Skin epidermis (tissue), 12 donors: ENCODE measurements around the gene MCUB.

Experiments
- H3K27ac ChIP-seq, 21 experiments: fragments of 200-600 bp; sonication (generic) in 11 of 21; one replicate each; pipeline ENCODE4 v1.5.0; 2020; ENCODE audit warnings: mild to moderate bottlenecking in 3 of 21, inconsistent platforms in 2 of 21, moderate library complexity in 2 of 21
- H3K4me3 ChIP-seq, 7 experiments: fragments of 200-600 bp; sonication (generic) in 2 of 7; one replicate each; pipeline ENCODE4 v1.5.0; 2020; ENCODE audit warnings: inconsistent platforms in 2 of 7, mild to moderate bottlenecking in 2 of 7, moderate library complexity in 1 of 7

Gene MCUB

DNA sequence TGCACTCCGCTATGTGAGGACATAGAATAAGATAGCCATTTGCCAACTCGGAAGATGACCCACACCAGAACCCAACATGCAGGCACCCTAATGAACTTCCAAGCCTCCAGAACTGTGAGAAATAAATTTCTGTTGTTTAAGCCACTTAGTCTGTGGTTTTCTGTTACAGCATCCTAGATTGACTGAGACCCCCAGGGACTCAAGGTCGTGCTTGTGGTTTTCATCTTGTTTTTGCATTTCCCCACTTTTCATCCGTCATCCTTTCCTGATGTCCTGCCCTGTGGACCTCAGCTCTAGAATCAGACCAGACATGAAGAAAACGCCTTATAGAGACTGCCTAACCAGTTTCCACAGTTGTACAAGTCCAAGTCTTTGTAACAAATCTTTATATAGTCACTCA lies 54.4 kb downstream of the MCUB start:
- H3K27ac ChIP-seq, result no peak overlapping the region
- H3K4me3 ChIP-seq, result no peak overlapping the region

DNA sequence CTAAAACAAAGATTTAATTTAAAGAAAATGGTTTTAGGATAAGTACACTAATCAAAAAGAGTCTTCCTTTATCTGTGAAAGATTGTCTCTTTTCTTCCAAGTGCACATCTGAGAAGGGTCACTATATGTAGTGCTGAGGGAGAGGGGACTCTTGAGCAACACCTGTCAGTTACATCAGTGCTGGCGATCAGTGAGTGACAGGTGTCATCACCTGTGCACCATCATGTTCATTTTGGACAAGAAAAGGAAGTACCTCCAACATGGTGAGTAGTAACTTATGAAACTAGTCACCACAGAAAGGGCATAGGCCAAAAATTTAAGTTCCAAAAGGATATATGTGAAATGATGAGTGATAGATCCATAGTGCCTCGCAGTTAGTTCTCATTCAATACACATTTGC lies 55.7 kb downstream of the MCUB start:
- H3K4me3 ChIP-seq, result no peak overlapping the region
- no peak overlapping the region for H3K27ac ChIP-seq

DNA sequence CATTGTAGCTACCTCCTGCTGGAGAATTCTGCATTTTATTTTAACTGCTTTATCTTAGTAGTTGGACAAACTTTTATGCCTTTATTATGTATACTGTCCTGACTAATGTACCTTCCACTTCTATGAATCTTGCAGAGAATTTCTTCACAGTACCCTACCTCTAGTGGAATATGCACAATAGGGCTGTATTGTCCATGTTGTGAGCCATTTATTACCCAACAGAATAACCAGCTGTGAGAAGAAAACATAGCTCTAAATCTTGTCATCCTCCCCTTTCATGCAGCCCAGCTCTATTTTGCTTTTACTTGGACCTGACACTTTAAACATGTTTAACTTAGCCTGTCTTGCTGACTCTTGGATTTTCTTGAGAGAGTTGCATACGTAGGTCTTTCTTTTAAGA lies 56.2 kb downstream of the MCUB start:
- Histone ChIP-seq H3K4me3 (no peak overlapping the region), H3K27ac (no peak overlapping the region)

DNA sequence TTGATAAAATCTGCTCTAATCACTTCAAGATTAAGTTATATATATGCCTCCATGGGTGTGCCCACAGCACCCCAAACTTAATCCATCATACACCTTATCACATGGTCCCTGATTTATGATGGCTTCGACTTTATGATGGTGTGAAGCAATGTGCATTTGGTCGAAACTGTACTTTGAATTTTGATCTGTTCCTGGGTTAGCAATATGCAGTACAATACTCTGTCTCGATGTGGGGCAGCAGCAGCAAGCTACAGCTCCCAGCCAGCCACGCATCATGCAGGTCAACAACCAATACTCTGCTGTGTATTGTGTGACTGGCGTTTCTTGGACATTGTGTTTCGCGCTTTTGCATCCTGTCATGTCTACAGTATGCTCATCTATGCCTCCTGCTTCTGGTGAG lies 62.6 kb downstream of the MCUB start:
- Histone ChIP-seq H3K4me3 (no peak overlapping the region), H3K27ac (no peak overlapping the region)

DNA sequence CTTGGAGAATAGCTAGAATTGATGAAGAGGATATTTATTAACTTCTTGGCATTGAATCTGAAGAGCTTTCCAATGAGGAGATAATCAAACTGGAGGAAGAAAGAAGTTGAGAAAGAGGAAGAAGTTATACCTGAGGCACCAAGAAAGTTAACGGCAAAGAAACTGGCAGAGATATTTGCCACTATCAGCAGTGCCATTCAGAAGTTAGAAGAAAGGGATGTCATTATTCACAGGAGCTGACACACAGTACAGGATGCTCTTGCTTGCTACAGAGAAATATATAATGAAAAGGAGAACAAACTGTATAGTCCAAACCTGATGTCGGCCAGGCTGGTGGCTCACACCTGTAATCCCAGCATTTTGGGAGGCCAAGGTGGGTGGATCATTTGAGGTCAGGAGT lies 64.5 kb downstream of the MCUB start:
- no peak overlapping the region for H3K27ac ChIP-seq
- H3K4me3 ChIP-seq, result no peak overlapping the region

DNA sequence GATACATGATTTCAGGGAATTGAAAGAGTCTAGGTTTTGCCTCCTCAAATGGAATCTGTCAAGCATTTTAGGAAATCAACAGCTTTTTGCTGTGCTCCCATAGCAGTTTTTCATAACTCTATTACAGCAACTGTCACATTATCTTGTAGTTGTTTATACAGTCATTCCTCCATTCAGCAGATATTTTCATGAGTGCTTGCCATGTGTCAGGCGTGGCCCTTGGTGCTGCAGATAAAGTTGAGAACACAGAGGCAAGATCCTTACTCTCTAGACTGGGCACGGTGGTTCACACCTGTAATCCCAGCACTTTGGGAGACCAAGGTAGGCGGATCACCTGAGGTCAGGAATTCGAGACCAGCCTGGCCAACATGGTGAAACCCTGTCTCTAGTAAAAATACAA lies 67.3 kb downstream of the MCUB start:
- Histone ChIP-seq H3K27ac (no peak overlapping the region), H3K4me3 (no peak overlapping the region)

DNA sequence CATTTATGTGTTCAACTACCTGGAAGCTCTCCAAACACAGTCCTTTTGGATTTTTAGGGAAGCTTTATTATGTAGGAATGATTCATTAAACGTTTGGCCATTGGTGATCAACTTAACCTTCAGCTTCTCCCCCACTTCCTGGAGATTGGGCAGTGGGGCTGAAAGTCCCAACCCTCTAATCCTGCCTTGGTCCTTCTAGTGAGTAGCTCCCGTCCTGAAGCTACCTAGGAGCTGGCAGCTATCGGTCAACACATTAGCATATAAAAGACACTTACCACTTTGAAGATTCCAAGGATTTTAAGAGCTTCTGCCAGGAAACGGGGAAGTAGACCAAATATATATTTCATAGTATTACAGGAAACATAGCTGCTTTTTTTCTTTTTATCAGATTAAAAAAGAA lies 69.7 kb downstream of the MCUB start:
- H3K4me3 ChIP-seq, result no peak overlapping the region
- no peak overlapping the region for H3K27ac ChIP-seq

DNA sequence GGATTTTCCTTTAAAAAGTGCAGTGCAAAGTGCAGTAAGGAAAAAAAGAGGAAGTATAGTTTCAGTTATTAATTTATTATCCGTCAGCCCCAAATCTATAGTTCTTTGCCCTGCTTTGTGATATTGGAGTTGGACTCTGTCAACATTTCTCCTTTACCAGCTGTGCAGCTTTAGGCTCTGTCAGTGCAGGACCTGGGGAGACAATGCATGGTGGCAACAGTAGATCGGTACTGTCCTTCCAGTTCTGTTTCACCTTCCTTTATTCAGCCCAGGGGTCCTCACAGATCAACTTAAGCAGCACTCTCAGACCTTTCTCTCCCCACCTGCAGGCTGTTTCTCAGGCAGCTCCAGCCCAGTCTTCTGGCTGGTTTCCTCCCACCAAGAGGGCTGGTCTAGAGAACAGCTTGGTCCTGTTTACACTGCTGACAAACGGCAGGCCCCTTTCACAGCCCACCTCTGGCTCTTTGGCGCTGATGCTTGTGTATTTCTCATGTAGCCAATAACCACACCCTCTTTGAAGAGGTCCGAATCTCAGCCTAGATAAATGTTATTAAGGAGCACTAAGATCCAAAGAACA lies 71.6 kb downstream of the MCUB start:
- Histone ChIP-seq H3K4me3 (no peak overlapping the region), H3K27ac (no peak overlapping the region)

DNA sequence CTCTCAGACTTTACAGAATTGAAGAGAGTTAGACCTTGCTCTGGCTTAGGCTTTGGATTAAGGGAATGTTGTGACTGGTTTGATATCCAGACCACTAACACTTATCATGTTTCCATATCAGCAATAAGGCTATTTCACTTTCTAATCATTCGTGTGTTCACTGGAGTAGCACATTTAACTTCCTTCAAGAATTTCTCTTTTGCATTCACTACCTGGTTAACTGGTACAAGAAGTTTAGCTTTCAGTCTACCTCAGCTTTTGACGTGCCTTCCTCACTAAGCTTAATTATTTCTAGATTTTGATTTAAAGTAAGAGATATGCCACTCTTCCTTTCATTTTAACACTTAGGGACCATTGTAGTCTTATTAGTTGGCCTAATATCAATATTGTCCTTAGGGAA lies 80.6 kb downstream of the MCUB start:
- Histone ChIP-seq H3K4me3 (no peak overlapping the region), H3K27ac (no peak overlapping the region)

DNA sequence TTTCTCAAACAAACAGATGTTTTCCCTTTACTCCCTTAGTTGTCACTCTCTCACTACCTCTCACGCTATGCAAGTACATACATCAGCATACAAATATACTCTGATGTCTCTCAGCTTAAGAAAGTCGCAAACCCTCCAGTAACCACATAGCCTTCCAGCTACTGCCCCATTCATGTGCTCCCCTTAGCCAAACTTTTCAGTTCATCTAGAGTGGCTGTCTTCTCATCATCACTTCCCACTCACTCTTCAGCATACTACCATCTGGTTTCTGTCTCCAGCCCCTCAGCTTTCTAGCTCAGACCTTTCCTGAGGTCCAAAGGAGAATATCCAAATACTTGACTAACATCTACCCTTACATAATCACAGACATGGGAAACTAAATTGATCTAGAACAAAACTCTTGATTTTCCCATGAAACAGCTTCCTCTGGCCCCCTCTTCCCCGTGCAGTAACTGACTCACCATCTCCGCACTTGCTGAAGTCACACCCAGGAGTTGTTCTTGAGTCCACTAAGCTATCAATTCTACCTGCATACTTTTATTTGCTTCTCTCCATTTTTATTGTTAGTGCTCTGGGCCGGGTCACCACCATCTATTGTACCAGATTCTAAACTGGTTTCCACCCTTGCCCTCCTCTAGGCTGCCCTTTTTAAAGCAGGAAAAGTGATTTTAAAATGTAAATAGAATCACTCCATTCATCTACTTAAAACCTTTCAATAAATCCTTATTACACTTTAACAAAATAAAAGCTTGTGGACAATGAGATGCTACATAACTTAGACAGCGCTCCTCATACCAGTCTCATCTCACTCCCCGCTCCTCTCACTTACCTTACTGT lies 86.0 kb downstream of the MCUB start:
- H3K4me3 ChIP-seq, result no peak overlapping the region
- peak overlapping the region in 1 of 21 experiments; percentile 44 for H3K27ac ChIP-seq

DNA sequence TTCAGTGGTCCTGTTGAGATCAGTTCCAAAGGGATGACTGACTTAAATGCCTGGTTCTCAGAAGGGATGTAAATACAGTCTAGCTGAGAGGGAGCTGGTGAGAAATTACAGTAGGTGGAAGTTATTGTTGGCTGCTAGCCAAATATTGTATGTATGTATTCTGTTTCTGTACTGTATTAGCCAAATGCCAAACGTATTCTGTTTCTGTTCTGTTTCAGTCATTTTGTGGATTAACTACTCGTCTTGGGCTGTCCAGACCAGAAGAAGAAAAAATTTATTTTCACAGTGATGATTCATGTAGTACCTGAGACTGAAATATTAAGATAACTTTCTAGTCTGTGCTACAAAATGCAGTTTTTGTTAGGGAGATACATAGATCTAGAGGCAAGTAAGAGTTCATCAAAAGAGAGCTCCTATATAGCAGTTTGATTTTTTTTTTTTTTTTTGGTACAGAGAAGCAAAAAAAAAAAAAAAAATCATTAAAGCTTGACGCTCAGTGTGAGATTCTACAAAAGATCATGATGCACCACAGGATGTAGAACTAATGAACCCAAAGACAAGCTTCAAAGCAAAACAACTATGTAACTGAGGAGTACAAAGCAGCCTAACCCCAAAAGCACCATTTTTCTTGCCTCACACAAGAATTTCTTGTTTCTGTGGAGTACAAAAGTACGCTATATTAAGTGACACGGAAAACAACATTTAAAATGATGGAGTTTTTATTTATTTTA lies 88.4 kb downstream of the MCUB start:
- Histone ChIP-seq H3K27ac (peak overlapping the region in 5 of 21 experiments; percentile 6 to 70 (median 27)), H3K4me3 (no peak overlapping the region)

DNA sequence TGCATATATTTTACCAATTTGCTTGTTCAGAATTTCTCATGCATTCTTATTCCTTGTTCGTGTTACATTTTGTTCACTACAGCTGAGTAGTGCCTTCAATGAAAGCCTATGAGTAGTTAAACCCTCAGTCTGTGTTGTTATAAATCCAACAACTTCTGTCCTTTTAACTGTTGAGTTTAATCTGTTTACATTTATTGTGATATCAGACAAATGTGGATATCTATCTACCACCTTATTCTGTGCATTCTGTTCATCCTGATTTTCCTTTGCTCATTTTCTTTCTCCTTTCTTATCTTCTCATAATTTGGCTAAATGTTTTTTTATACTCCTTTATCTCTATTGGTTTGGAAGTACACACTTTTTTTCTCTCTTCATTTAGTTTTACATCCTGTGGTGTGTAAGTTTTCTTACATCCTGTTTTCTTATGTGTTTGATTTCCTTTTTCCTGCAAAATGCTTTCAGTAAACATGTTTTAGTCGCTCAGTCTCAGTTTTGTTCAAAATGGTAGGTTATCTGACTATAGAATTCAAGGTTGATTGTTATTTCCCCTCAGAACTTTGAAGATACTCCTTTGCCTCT lies 89.0 kb downstream of the MCUB start:
- no peak overlapping the region for H3K4me3 ChIP-seq
- H3K27ac ChIP-seq, result peak overlapping the region in 3 of 21 experiments; percentile 6 to 70 (median 37)

DNA sequence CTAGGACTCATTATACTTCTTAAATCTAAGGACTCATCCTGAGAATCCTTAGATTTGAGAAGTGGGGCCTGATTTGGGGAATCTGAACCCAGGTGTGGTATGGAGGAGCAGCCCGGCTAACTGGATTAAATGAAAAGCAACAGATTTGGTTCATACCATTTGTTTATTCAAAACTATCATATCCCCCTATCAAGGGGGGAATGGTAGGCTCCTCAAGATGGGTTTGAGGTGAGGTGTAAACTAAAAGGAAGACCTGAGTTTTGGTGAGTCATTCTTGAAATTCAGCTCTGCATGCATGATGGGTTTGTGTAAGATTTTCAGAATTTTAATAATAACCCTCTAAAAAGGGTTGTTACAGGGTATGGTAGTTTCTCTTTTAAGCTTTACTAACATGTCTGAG lies 89.8 kb downstream of the MCUB start:
- Histone ChIP-seq H3K27ac (peak overlapping the region in 3 of 21 experiments; percentile 6 to 70 (median 37)), H3K4me3 (no peak overlapping the region)

DNA sequence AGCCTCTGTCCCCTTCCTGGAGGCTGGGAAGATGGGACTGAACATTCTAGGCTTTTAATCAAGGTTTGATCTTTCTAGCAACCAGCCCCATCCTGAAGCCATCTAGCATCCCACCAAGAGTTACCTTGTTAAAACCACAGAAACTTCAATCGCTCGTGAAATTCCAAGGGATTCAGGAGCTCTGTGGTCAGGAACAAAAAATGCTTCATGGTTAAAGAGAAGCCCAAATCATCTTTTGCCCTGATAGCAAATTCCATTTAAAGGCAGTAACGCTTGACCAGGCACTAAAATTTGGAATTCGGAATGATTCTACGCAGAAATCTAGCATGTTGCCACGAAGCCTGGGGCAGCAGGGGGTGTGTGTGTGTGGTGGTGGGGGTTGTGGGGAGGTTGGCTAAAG lies 95.3 kb downstream of the MCUB start:
- Histone ChIP-seq H3K4me3 (no peak overlapping the region), H3K27ac (no peak overlapping the region)

DNA sequence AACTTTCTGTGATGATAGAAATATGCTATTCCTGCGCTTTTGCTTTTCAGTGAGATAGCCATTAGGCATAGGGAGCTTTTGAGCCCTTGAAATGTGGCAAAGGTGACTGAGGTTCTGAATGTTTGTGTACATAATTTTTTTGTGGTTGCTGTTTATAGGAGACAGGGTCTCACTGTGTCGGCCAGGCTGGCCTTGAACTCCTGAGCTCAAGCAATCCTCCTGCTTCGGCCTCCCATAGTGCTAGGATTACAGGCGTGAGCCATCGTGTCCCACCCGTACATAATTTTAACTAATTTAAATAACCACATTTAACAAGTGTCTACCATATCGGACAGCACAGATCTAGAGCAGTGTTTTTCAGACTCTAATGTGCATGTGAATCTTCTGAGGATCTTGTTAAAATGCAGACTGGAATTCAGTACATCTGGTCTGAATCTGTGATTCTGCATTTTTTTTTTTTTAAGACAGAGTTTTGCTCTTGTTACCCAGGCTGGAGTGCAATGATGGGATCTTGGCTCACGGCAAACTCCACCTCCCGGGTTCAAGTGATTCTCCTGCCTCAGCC lies 97.9 kb downstream of the MCUB start:
- no peak overlapping the region for H3K27ac ChIP-seq
- no peak overlapping the region for H3K4me3 ChIP-seq

DNA sequence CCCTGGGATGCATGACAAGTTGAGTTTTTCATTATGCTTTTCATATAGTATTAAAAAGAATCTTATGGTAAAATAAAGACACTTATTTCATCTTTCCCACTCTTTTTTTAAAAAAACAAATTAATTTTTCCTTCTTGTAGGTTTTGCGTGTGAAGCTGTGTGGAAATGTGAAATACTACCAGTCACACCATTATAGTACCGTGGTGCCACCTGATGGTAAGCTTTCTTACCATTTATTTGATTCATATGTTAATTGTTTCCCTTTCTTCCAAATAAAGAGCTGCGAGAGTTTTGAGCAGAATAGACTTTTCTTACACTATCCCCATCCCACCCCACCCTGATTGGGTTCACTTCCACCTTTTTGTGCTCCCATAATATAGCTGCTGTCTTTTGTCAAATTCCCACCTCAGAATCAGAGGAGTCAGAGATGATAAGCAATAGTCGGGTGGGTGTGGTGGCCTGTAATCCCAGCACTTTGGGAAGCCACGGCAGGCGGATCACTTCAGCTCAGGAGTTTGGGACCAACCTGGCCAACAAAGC lies 98.9 kb downstream of the MCUB start:
- Histone ChIP-seq H3K4me3 (no peak overlapping the region), H3K27ac (no peak overlapping the region)

DNA sequence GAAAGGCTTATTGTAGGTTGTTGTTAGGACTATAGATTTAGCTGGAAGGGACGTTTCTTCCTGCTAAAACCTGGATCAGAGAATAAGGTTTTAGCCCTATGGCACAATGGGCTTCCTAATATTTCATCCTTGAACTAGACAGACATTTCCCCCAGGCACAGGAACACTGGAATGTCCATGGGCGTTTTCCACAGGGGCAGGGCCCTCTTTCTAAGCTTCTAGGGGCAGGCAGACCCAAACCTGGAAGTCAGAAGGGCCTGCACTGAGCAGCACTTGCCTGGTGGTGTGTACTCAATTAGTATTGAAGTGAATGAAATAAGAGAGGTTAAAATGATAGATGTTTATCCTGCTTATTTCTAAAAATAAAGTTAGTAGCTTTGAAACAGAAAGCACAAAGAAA lies 102.1 kb downstream of the MCUB start:
- no peak overlapping the region for H3K4me3 ChIP-seq
- no peak overlapping the region for H3K27ac ChIP-seq

DNA sequence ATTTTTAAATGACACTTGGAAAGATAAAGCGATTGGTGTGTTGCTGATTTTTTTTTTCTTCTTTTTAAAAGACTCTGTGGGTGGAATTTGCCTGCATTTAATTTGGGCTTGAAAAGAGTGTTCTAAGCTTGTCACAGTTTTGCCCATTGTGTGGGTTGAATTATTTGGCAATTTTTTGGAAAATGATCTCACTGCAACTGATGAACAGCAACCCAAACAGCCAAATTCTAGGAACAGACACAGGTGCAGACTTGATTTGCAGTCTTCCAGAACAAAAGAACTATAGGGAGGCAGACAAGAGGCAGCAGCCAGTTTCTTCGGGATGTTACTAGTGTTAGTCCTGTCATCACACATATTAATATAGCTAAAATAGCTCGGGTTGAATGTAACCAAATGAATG lies 102.7 kb downstream of the MCUB start:
- no peak overlapping the region for H3K27ac ChIP-seq
- H3K4me3 ChIP-seq, result no peak overlapping the region

DNA sequence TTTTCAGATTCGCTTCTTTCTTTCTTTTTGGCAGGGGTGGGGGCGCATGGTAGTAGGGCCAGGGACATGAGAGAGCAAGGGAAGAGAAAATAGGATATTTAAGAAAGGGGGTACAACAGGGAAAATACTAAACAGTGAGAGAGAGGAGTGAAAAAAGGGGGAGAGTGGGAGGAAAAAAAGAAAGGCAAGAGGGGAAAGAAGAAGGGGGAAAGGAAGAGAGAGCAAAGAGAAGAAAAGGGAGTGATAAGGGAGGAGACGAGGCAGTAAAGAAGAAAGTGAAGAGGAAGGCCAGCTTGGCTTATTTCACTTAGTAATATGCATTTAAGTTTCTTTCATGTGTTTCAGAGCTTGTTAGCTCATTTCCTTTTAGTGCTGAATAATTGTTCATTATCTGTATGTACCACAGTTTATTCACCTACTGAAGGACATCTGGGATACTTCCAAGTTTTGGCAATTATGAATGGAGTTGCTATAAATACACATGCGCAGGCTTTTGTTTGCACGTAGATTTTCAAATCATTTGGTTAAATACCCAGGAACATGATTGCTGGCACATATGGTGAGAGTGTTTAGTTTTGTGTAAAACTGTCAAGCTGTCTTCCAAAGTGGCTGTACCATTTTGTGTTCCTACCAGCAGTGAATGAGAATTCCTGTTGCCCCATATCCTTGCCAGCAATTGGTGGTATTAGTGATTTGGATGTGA lies 105.9 kb downstream of the MCUB start:
- Histone ChIP-seq H3K4me3 (no peak overlapping the region), H3K27ac (no peak overlapping the region)
